GM12878 (cell line): ENCODE results near the gene ZBTB7B. TPM values are rescaled to one million over a fixed set of nuclear protein-coding genes. Genes with fewer than 3 reads are reported as not detected.

ENCODE experiments used
- ATAC-seq: fragments of 200-7000 bp; cut with Tn5 transposase; 3 replicates; pipeline ENCODE4 v1.9.1; 2020; ENCODE audit warnings: mild to moderate bottlenecking, moderate library complexity
- BruUV-seq: library from RNA; stranded (reverse); fragments of 400-500 nt; replicated peaks from 2 replicates; lab custom pipeline; 2021; lab: Mats Ljungman, UMichigan
- CTCF ChIA-PET: fragments of 300-600 bp; sonication (Branson Sonifier 250); formaldehyde crosslinking; extraction: SDS; loops from one replicate; lab custom pipeline; 2021; ENCODE audit warnings: inconsistent platforms; lab: Yijun Ruan, JAX
- POLR2A ChIA-PET: fragments of 350-600 bp; formaldehyde crosslinking; extraction: SDS; loops from one replicate; lab custom pipeline; 2021; ENCODE audit warnings: inconsistent platforms; lab: Charles Lee
- RAD21 ChIA-PET: fragments of 300-600 bp; sonication (Branson Sonifier 250); formaldehyde crosslinking; loops from one replicate; lab custom pipeline; 2023; ENCODE audit warnings: antibody characterized with exemption; ENCODE audit not compliant: unreplicated experiment; lab: Charles Lee
- SMC1A ChIA-PET: fragments of 300-600 bp; sonication (Branson Sonifier 250); formaldehyde crosslinking; loops from one replicate; lab custom pipeline; 2023; ENCODE audit not compliant: unreplicated experiment, uncharacterized antibody; lab: Charles Lee
- DNase-seq: peaks from one replicate; pipeline ENCODE4 v3.0.0-alpha.2; 2011; ENCODE audit warnings: low read depth, low spot score
- FAIRE-seq: peaks from 3 replicates; lab custom pipeline; 2011; peaks lifted over from hg19 to GRCh38; lab: Jason Lieb, UNC
- H2AFZ ChIP-seq: 2 replicates; pipeline ENCODE4 v1.6.0; 2011; ENCODE audit warnings: low read depth, low read length, control low read depth; ENCODE audit not compliant: control insufficient read depth
- H3K27ac ChIP-seq: 2 replicates; pipeline ENCODE4 v1.5.1; 2011; ENCODE audit warnings: control low read depth; ENCODE audit not compliant: control insufficient read depth, insufficient read depth
- H3K27me3 ChIP-seq, 2 experiments: replicated peaks in 1 of 2; 2 replicates each; pipeline versions ENCODE4 v1.6.0 to v1.6.1; 2011; ENCODE audit warnings: low read length in 1 of 2; ENCODE audit not compliant: control insufficient read depth in 2 of 2, insufficient read depth in 2 of 2
- H3K36me3 ChIP-seq, 2 experiments: 2 replicates each; pipeline ENCODE4 v1.5.1; 2011; ENCODE audit warnings: low read length in 1 of 2; ENCODE audit not compliant: control insufficient read depth in 2 of 2, insufficient read depth in 2 of 2
- H3K4me1 ChIP-seq: 2 replicates; pipeline ENCODE4 v1.6.1; 2011; ENCODE audit warnings: mild to moderate bottlenecking, low read length, moderate library complexity, mixed read lengths; ENCODE audit not compliant: control insufficient read depth, insufficient read depth
- H3K4me2 ChIP-seq: 2 replicates; pipeline ENCODE4 v1.6.0; 2011; ENCODE audit warnings: control low read depth; ENCODE audit not compliant: control insufficient read depth, insufficient read depth
- H3K4me3 ChIP-seq: fragments of 200-600 bp; sonication (generic); 2 replicates; pipeline ENCODE4 v1.5.1; 2016
- H3K79me2 ChIP-seq: 2 replicates; pipeline ENCODE4 v1.6.0; 2011; ENCODE audit warnings: low read length; ENCODE audit not compliant: control insufficient read depth, insufficient read depth
- H3K9ac ChIP-seq: 2 replicates; pipeline ENCODE4 v1.8.0; 2011; ENCODE audit warnings: low read length, control low read depth, mixed read lengths; ENCODE audit not compliant: control insufficient read depth, insufficient read depth
- H3K9me3 ChIP-seq: replicated peaks from 3 replicates; pipeline ENCODE4 v1.5.1; 2011; ENCODE audit warnings: mild to moderate bottlenecking, low read length; ENCODE audit not compliant: control insufficient read depth, insufficient read depth
- H4K20me1 ChIP-seq: 2 replicates; pipeline ENCODE4 v1.6.0; 2011; ENCODE audit not compliant: control insufficient read depth, insufficient read depth
- CTCF ChIP-seq, 3 experiments: IDR thresholded peaks in 2 of 3; conservative IDR thresholded peaks in 1 of 3; 2 replicates each; pipeline ENCODE4 v1.5.1; 2011; ENCODE audit warnings: low read depth in 3 of 3, low read length in 3 of 3, mild to moderate bottlenecking in 3 of 3, control low read depth in 2 of 3, moderate library complexity in 2 of 3, inconsistent platforms in 1 of 3, mixed read lengths in 1 of 3; ENCODE audit not compliant: control insufficient read depth in 2 of 3, insufficient read depth in 1 of 3; ENCODE audit errors: extremely low read depth in 1 of 3
- IRF5 ChIP-seq: fragments of 450-650 bp; IDR thresholded peaks from 2 replicates; pipeline ENCODE4 v1.6.1; 2017; ENCODE audit warnings: borderline replicate concordance
- STAT1 ChIP-seq: fragments of 450-650 bp; conservative IDR thresholded peaks from 2 replicates; pipeline ENCODE4 v1.6.1; 2014; ENCODE audit warnings: antibody characterized with exemption, mild to moderate bottlenecking
- WGBS: methylation state at CpG from one replicate; pipeline ENCODE4 v1.1.6; 2016; ENCODE audit warnings: low lambda C conversion rate; ENCODE audit not compliant: insufficient replicate concordance, insufficient coverage; ENCODE audit errors: missing lambda C conversion rate; 5-methylcytosine and 5-hydroxymethylcytosine counted together
- in situ Hi-C: fragments of 300-500 bp; cut with MboI; formaldehyde crosslinking; loops from 9 replicates; pipeline ENCODE4 v1.14.3; 2018; ENCODE audit warnings: mixed read lengths
- intact Hi-C: fragments of 100-400 bp; cut with micrococcal nuclease; formaldehyde crosslinking; loops from one replicate; pipeline ENCODE4 v1.14.2; 2022; ENCODE audit not compliant: unreplicated experiment
- polyA plus RNA-seq, 11 experiments: library from polyadenylated mRNA; depleted of rRNA in 4 of 11; unstranded in 6 of 11; stranded (reverse) in 5 of 11; fragments of >200 nt; fragmentation: Nextera tagmentation in 4 of 11; fragmentation: Illumina TruSeq in 1 of 11; extraction: Ambion mirVana in 4 of 11; extraction: Trizol in 1 of 11; gene quantifications; 1 replicate in 1 of 11; 2 replicates in 10 of 11; pipeline versions ENCODE4 v1.2.1 to v1.2.3, GENCODE V29; 2011 to 2016; ENCODE audit warnings: inconsistent platforms in 2 of 11, missing spikeins in 2 of 11, low read depth in 1 of 11
- total RNA-seq, 4 experiments: library from RNA; depleted of rRNA in 3 of 4; stranded (reverse); fragments of >200 nt in 3 of 4; fragmentation: Illumina TruSeq in 1 of 4; extraction: Trizol in 1 of 4; gene quantifications; 2 replicates each; pipeline versions ENCODE4 v1.2.1 to v1.2.3, GENCODE V29; 2013 to 2021

ZBTB7B gene
- total and polyA plus RNA-seq, 10 of the 15 experiments (the other 5 are each of a cell fraction or from before 2014, with no cell fraction given) = 0.11 to 44.9 (median 11.3) TPM

GRCh38 chr1:154992721-154993571, 9.7 kb upstream of the ZBTB7B start:
- no TSS peak for BruUV-seq
- 82% methylated on average over 14 of the region's 14 CpGs for WGBS

More at GRCh38 chr1:154992721-154993571, 9.7 kb upstream of the ZBTB7B start:
- in situ Hi-C loops = no loop called here
- Histone ChIP-seq H3K27ac (no peak overlapping the region), H3K9ac (no peak overlapping the region), H3K27me3 (no peaks in the 10 kb centered on the region), H3K9me3 (no peaks in the 10 kb centered on the region), H4K20me1 (no peaks in the 10 kb centered on the region), H3K4me3 (no peak overlapping the region), H3K36me3 (peaks cover 11 to 14% of the 10 kb centered on the region in 2 experiments; a peak in 3 of 4 replicates), H2AFZ (no peak overlapping the region), H3K4me1 (peaks cover 9% of the 10 kb centered on the region), H3K4me2 (no peak overlapping the region), H3K79me2 (no peaks in the 10 kb centered on the region; the same call in 1 of the 2 replicates)
- peak; percentile 8 to 30 (median 21); a peak in 3 of 6 replicates for TF ChIP-seq CTCF (IDR thresholded peaks at IDR 0.05 in 2 of 3, conservative IDR thresholded peaks at IDR 0.05 in 1 of 3; ENCODE audit: control insufficient read depth in 2 of 3, extremely low read depth in 1 of 3, insufficient read depth in 1 of 3, low read depth in 3 of 3, low read length in 3 of 3)
- TF ChIP-seq STAT1 = no peak
- no peak for TF ChIP-seq IRF5
- ChIA-PET SMC1A (interaction anchor here (0.6 to 8.1 kb wide), 3 partner anchors 9 to 24 kb away, joined by 3 to 69 read pairs (median 6); partner anchors contain the start of gene FLAD1), POLR2A (interaction anchor here (1.4 kb wide), 1 partner anchor 10 kb away, joined by 4 read pairs; the partner anchor contains the start of gene FLAD1), RAD21 (interaction anchor here (1.5 kb wide), 1 partner anchor 9 kb away, joined by 9 read pairs; the partner anchor contains the start of gene FLAD1), CTCF (interaction anchor here (0.5 to 11.0 kb wide), 7 partner anchors 14 to 299 kb away, joined by 3 to 226 read pairs (median 4); partner anchors contain the start of genes CKS1B, FLAD1, PBXIP1 and SHC1)
- intact Hi-C loops = no loop called here
- DNase-seq (no peak), FAIRE-seq (no peak), ATAC-seq (peak; percentile 37; the same call in 2 of the 3 replicates)
